ENCODE results near the gene ASB10. TPM values are rescaled to one million over a fixed set of nuclear protein-coding genes. Genes with fewer than 3 reads are reported as not detected.

Gene ASB10
- total RNA-seq, 2 experiments from 2014 or later = not detected

- Mint-ChIP-seq H3K27me3 (no peaks in the 10 kb centered on the region), H3K9me3 (ENCODE audit: low read depth) (no peaks in the 10 kb centered on the region), H3K4me3 (no peak overlapping the region), H3K36me3 (ENCODE audit: low read depth) (peaks cover 3% of the 10 kb centered on the region), H3K4me1 (no peaks in the 10 kb centered on the region), H3K27ac (no peak overlapping the region)
- DNase-seq (no peak), ATAC-seq (no peak)
- ChIA-PET POLR2A (no interaction called here), CTCF (no interaction called here)
- intact Hi-C loops (cut with DNase I, micrococcal nuclease) = no loop called here
Observed at GRCh38 chr7:151132461-151133205, 54.4 kb downstream of the ASB10 start.

GRCh38 chr7:151131592-151132293 is 55.3 kb downstream of the ASB10 start:
- H3K9me3 Mint-ChIP-seq (ENCODE audit: low read depth) = no peaks in the 10 kb centered on the region
- intact Hi-C loops (cut with DNase I, micrococcal nuclease) = no loop called here
- peaks cover 3% of the 10 kb centered on the region for H3K36me3 Mint-ChIP-seq (ENCODE audit: low read depth)
- ATAC-seq (no peak), DNase-seq (no peak)
- ChIA-PET CTCF (interaction anchor here (0.9 to 1.0 kb wide), 2 partner anchors 96 to 168 kb away, joined by 3 to 4 read pairs; partner anchors contain the start of gene ABCF2), POLR2A (no interaction called here)
- no peaks in the 10 kb centered on the region for H3K27me3 Mint-ChIP-seq
- H3K4me1 Mint-ChIP-seq = no peaks in the 10 kb centered on the region
- H3K27ac Mint-ChIP-seq = no peak overlapping the region
- no peak overlapping the region for H3K4me3 Mint-ChIP-seq

- H3K4me1 Mint-ChIP-seq = no peaks in the 10 kb centered on the region
- H3K9me3 Mint-ChIP-seq (ENCODE audit: low read depth) = no peaks in the 10 kb centered on the region
- intact Hi-C loops (cut with DNase I, micrococcal nuclease) = no loop called here
- no peaks in the 10 kb centered on the region for H3K27me3 Mint-ChIP-seq
- CTCF ChIA-PET = interaction anchor here (0.9 to 1.0 kb wide), 2 partner anchors 96 to 169 kb away, joined by 3 to 4 read pairs; partner anchors contain the start of gene ABCF2
- peaks cover 3% of the 10 kb centered on the region for H3K36me3 Mint-ChIP-seq (ENCODE audit: low read depth)
- no peak for DNase-seq
- no peak overlapping the region for H3K27ac Mint-ChIP-seq
- H3K4me3 Mint-ChIP-seq = no peak overlapping the region
- POLR2A ChIA-PET = no interaction called here
- ATAC-seq = no peak
Observed at GRCh38 chr7:151131224-151131591, 55.8 kb downstream of the ASB10 start.

GRCh38 chr7:151130741-151131157 is 56.3 kb downstream of the ASB10 start:
- ChIA-PET CTCF (interaction anchor here (1.2 kb wide), 1 partner anchor 168 kb away, joined by 3 read pairs; no protein-coding TSS in a partner anchor), POLR2A (no interaction called here)
- Mint-ChIP-seq H3K4me1 (no peaks in the 10 kb centered on the region), H3K9me3 (ENCODE audit: low read depth) (no peaks in the 10 kb centered on the region), H3K27me3 (no peaks in the 10 kb centered on the region), H3K36me3 (ENCODE audit: low read depth) (peaks cover 3% of the 10 kb centered on the region), H3K4me3 (no peak overlapping the region), H3K27ac (no peak overlapping the region)
- DNase-seq (no peak), ATAC-seq (no peak)
- intact Hi-C loops (cut with DNase I, micrococcal nuclease) = no loop called here

- intact Hi-C loops (cut with DNase I, micrococcal nuclease) = loop anchor here in 1 of 2 experiments (10.0 kb wide), 1 partner anchor 115 kb away; the partner anchor contains the start of gene SMARCD3
- peaks cover 2% of the 10 kb centered on the region for H3K36me3 Mint-ChIP-seq (ENCODE audit: low read depth)
- H3K4me3 Mint-ChIP-seq = no peak overlapping the region
- no peak for ATAC-seq
- no peak for DNase-seq
- H3K27me3 Mint-ChIP-seq = no peaks in the 10 kb centered on the region
- H3K27ac Mint-ChIP-seq = no peak overlapping the region
- no peaks in the 10 kb centered on the region for H3K4me1 Mint-ChIP-seq
- POLR2A ChIA-PET = no interaction called here
- CTCF ChIA-PET = interaction anchor here (0.8 to 1.2 kb wide), 2 partner anchors 18 to 167 kb away, joined by 3 read pairs; no protein-coding TSS in a partner anchor
- H3K9me3 Mint-ChIP-seq (ENCODE audit: low read depth) = no peaks in the 10 kb centered on the region
Observed at GRCh38 chr7:151129960-151130591, 57.0 kb downstream of the ASB10 start.

GRCh38 chr7:151129117-151129959 is 57.7 kb downstream of the ASB10 start:
- Mint-ChIP-seq H3K4me1 (no peaks in the 10 kb centered on the region), H3K36me3 (ENCODE audit: low read depth) (peaks cover 4% of the 10 kb centered on the region), H3K27me3 (no peaks in the 10 kb centered on the region), H3K27ac (no peak overlapping the region), H3K4me3 (no peak overlapping the region), H3K9me3 (ENCODE audit: low read depth) (no peaks in the 10 kb centered on the region)
- POLR2A ChIA-PET = no interaction called here
- intact Hi-C loops (cut with DNase I, micrococcal nuclease) = loop anchor here in 1 of 2 experiments (10.0 kb wide), 1 partner anchor 115 kb away; the partner anchor contains the start of gene SMARCD3
- no peak for ATAC-seq
- DNase-seq = no peak
- CTCF ChIA-PET = interaction anchor here (0.8 kb wide), 1 partner anchor 18 kb away, joined by 3 read pairs; no protein-coding TSS in a partner anchor

GRCh38 chr7:151128716-151129115 is 58.3 kb downstream of the ASB10 start:
- CTCF ChIA-PET = no interaction called here
- Mint-ChIP-seq H3K27me3 (no peaks in the 10 kb centered on the region), H3K36me3 (ENCODE audit: low read depth) (peaks cover 9% of the 10 kb centered on the region), H3K4me1 (peaks cover 4% of the 10 kb centered on the region), H3K27ac (no peak overlapping the region), H3K4me3 (no peak overlapping the region), H3K9me3 (ENCODE audit: low read depth) (no peaks in the 10 kb centered on the region)
- POLR2A ChIA-PET = no interaction called here
- intact Hi-C loops (cut with DNase I, micrococcal nuclease) = loop anchor here in 1 of 2 experiments (10.0 kb wide), 1 partner anchor 116 kb away; the partner anchor contains the start of gene SMARCD3
- ATAC-seq (no peak), DNase-seq (no peak)

- Mint-ChIP-seq H3K4me1 (peaks cover 5% of the 10 kb centered on the region), H3K36me3 (ENCODE audit: low read depth) (peaks cover 10% of the 10 kb centered on the region), H3K27me3 (no peaks in the 10 kb centered on the region), H3K27ac (no peak overlapping the region), H3K4me3 (no peak overlapping the region), H3K9me3 (ENCODE audit: low read depth) (no peaks in the 10 kb centered on the region)
- intact Hi-C loops (cut with DNase I, micrococcal nuclease) = loop anchor here in 1 of 2 experiments (10.0 kb wide), 1 partner anchor 117 kb away; the partner anchor contains the start of gene SMARCD3
- CTCF ChIA-PET = interaction anchor here (0.8 to 1.1 kb wide), 2 partner anchors 38 to 116 kb away, joined by 3 read pairs; no protein-coding TSS in a partner anchor
- POLR2A ChIA-PET = no interaction called here
- ATAC-seq (no peak), DNase-seq (no peak)
Observed at GRCh38 chr7:151128144-151128543, 58.9 kb downstream of the ASB10 start.

- Mint-ChIP-seq H3K27me3 (no peaks in the 10 kb centered on the region), H3K27ac (no peak overlapping the region), H3K4me3 (no peak overlapping the region), H3K36me3 (ENCODE audit: low read depth) (peaks cover 10% of the 10 kb centered on the region), H3K4me1 (peaks cover 5% of the 10 kb centered on the region), H3K9me3 (ENCODE audit: low read depth) (no peaks in the 10 kb centered on the region)
- POLR2A ChIA-PET = no interaction called here
- DNase-seq (no peak), ATAC-seq (no peak)
- CTCF ChIA-PET = interaction anchor here (0.7 kb wide), 1 partner anchor 10 kb away, joined by 3 read pairs; no protein-coding TSS in a partner anchor
- intact Hi-C loops (cut with DNase I, micrococcal nuclease) = loop anchor here in 1 of 2 experiments (10.0 kb wide), 1 partner anchor 118 kb away; the partner anchor contains the start of gene SMARCD3
Observed at GRCh38 chr7:151126491-151127137, 60.4 kb downstream of the ASB10 start.

- H3K27me3 Mint-ChIP-seq = no peaks in the 10 kb centered on the region
- POLR2A ChIA-PET = no interaction called here
- CTCF ChIA-PET = interaction anchor here (0.6 to 1.1 kb wide), 3 partner anchors 13 to 44 kb away, joined by 3 to 5 read pairs (median 5); no protein-coding TSS in a partner anchor
- H3K4me3 Mint-ChIP-seq = no peak overlapping the region
- ATAC-seq (no peak), DNase-seq (no peak)
- no peak overlapping the region for H3K27ac Mint-ChIP-seq
- peaks cover 13% of the 10 kb centered on the region for H3K36me3 Mint-ChIP-seq (ENCODE audit: low read depth)
- intact Hi-C loops (cut with DNase I, micrococcal nuclease) = loop anchor here in 1 of 2 experiments (10.0 kb wide), 1 partner anchor 119 kb away; the partner anchor contains the start of gene SMARCD3
- no peaks in the 10 kb centered on the region for H3K9me3 Mint-ChIP-seq (ENCODE audit: low read depth)
- H3K4me1 Mint-ChIP-seq = peaks cover 5% of the 10 kb centered on the region
Observed at GRCh38 chr7:151125846-151126481, 61.1 kb downstream of the ASB10 start.

All from activated CD4-positive, alpha-beta T cell treated with anti-CD3 and anti-CD28 coated beads for 36 hours (primary cell).